ENCODE measurements around the gene PATJ.
"Not testable (repeated sequence)": the region's sequence is repeated elsewhere in the genome, so short reads cannot be mapped to it uniquely, and the experiment has no call there.

The PATJ gene

DNA sequence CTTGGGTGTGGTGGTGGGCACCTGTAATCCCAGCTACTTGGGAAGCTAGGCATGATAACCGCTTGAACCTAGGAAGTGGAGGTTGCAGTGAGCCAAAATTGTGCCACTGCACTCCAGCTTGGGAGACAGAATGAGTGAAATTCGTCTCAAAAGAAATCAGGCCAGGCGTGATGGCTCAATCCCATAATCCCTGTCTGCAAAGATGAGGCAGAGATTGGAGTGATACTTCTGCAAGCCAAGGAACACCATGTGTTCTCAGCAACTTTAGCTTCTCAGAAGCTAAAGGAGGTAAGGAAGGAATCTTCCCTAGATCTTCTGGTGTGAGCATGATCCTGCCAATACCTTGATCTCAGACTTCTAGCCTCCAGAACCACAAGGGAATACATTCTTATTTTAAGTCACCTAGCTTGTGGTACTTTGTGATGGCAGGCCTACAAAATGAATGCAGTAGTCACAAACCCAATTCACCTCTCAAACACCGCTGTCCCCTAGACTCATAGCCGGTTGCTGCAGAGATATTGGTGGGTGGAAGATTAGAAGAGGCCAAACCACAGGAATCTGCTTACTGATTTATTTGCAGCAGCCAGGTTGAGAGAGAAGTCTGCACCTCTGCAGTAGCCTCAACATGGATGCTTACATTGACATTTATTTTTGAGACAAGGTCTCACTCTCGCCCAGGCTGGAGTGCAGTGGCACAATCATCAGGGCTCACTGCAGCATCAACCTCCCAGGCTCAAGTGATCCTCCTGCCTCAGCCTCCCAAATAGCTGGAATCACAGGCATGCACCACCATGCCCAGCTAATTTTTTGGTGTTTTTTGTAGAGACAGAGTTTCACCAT, 471.0 kb downstream of the PATJ start:
- H3K4me3 ChIP-seq (ENCODE audit: low read depth, low read length), result no peak overlapping the region
- TF ChIP-seq, protein P1, sequence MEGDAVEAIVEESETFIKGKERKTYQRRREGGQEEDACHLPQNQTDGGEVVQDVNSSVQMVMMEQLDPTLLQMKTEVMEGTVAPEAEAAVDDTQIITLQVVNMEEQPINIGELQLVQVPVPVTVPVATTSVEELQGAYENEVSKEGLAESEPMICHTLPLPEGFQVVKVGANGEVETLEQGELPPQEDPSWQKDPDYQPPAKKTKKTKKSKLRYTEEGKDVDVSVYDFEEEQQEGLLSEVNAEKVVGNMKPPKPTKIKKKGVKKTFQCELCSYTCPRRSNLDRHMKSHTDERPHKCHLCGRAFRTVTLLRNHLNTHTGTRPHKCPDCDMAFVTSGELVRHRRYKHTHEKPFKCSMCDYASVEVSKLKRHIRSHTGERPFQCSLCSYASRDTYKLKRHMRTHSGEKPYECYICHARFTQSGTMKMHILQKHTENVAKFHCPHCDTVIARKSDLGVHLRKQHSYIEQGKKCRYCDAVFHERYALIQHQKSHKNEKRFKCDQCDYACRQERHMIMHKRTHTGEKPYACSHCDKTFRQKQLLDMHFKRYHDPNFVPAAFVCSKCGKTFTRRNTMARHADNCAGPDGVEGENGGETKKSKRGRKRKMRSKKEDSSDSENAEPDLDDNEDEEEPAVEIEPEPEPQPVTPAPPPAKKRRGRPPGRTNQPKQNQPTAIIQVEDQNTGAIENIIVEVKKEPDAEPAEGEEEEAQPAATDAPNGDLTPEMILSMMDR (IDR thresholded peaks at IDR 0.05; ENCODE audit: low read depth, low read length), result no peak

DNA sequence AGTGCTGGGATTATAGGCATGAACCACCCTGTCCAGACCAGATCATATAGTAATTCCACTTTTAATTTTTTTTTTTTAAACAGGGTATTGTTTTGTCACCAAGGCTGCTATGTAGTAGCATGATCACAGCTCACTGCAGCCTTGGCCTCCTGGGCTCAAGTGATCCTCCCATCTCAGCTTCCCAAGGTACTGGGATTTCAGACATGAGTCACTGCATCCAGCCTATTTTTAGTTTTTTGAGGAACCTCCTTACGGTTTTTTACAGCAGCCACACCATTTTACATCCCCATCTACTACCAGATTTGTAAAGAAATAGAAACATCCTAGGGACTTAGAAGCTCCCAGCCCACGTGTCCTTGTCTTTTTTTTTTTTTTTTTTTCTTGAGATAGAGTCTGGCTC, 476.3 kb downstream of the PATJ start:
- TF ChIP-seq, protein P1 (IDR thresholded peaks at IDR 0.05; ENCODE audit: low read depth, low read length), result no peak
- H3K4me3 ChIP-seq (ENCODE audit: low read depth, low read length), result no peak overlapping the region

DNA sequence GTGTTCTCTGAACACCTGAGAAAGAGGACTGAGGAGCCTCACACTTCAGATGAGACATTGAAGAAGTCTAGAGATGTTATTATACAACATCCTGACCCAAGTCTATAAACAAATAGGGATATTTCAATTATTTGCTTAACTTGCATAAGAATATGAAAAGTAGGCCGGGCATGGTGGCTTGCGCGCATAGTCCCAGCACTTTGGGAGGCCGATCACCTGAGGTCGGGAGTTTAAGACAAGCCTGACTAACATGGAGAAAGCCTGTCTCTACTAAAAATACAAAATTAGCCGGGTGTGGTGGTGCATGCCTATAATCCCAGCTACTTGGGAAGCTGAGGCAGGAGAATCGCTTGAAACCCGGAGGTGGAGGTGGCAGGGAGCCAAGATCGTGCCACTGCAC, 478.2 kb downstream of the PATJ start:
- not testable (repeated sequence) for H3K4me3 ChIP-seq (ENCODE audit: low read depth, low read length)

DNA sequence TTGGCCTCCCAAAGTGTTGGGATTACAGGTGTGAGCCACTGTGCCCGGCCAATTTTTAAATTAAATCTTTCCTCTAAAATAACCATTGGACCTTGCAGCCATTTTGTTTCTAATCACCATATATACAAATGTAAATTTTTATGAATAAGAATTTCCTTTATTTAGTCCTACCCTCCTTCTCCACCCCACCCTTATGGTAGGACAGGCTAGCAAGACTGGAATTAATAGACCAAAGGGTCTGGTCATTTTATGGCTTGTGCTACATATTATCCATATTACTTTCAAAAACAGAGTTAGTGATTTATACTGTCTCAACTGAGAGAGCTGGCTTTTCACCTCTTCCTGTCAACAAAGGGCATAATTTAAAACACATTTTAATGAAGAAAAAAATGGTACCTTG, 478.9 kb downstream of the PATJ start:
- TF ChIP-seq, protein P1 (IDR thresholded peaks at IDR 0.05; ENCODE audit: low read depth, low read length), result no peak

DNA sequence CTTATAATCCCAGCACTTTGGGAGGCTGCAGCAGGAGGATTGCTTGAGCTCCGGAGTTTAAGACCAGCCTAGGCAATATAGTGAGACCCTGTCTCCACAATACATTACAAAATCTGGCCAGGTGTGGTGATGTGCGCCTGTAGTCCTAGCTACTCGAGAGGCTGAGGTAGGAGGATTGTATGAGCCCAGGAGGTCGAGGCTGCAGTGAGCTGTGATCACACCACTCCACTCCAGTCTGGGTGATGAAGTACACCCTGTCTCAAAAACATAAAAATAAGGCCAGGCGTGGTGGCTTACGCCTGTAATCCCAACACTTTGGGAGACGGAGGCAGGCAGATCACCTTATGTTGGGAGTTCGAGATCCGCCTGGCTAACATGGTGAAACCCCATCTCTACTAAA, 480.0 kb downstream of the PATJ start:
- TF ChIP-seq, protein P1 (IDR thresholded peaks at IDR 0.05; ENCODE audit: low read depth, low read length), result no peak
- H3K4me3 ChIP-seq (ENCODE audit: low read depth, low read length), result no peak overlapping the region

More for the DNA sequence above, 478.9 kb downstream of the PATJ start:
- H3K4me3 ChIP-seq (ENCODE audit: low read depth, low read length), result no peak overlapping the region

DNA sequence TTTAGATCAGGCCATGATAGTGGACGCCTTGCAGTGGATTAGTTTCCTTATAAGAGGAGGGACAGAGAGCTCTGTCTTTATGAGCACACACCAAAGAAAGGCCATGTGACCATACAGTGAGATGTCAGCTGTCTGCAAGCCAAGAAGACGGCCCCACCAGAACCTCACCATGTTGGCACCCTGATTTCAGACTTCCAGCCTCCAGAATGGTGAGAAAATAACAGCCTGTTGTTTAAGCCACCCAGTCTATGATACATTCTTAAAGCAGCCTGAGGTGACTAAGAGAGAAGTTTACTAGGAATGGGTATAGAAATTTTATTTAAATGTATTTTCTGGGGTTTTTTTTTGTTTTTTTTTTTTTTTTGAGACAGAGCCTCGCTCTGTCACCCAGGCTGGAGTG, 481.9 kb downstream of the PATJ start:
- TF ChIP-seq, protein P1 (IDR thresholded peaks at IDR 0.05; ENCODE audit: low read depth, low read length), result no peak
- H3K4me3 ChIP-seq (ENCODE audit: low read depth, low read length), result no peak overlapping the region

DNA sequence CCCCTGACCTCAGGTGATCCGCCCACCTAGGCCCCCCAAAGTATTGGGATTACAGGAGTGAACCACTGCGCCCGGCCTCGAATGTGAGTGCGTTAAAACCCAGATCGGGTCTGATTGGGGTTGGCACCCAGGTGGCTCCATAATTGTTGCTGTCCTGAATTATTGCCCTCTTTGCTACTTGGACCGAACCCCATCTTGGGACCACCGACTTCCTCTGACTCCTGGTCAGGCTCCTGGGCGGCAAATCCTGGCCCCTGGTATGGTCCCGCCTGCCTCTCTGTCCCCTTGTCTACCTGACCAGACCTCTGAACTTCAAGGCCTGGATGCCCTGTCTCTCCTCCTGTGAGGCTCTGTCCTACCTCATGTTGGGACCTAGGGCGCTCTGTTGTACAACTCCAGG, 485.2 kb downstream of the PATJ start:
- TF ChIP-seq, protein P1 (IDR thresholded peaks at IDR 0.05; ENCODE audit: low read depth, low read length), result no peak
- no peak overlapping the region for H3K4me3 ChIP-seq (ENCODE audit: low read depth, low read length)
